ENCODE results near the gene GCN1.

DNA sequence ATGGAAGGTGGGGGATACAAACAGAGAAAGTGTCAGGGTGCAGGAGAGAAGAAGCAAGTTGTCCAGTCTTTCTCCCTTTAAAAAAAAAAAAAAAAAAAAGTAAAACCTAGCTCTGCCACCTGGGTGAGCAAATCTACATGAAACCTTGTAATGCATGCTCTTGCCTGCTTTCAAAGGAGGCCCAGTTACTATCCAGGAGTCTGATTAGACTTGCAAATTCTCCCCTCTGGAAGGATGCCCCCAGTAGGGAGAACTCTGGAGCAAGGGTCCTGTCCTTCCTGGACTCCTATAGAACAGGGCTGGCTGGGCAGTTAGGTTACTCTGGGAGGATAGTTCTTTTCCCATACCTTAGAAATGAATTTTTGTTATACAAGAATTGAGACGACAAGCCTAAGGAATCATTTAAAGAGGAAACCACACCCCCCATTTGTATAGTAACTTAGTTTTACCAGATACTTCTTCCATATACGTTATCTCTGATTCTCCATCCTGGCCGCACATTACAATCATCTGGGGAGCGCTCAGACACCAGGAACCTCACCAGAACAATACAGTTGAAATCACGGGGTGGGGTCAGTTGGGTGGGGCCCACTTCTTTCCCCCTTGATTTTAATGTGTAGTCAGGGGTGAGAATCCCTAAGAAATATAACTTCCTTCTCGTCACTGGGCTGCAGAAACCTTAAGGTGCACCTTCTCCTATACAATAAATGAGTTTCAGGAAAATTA is 108.4 kb downstream of the GCN1 start:
- TF ChIP-seq POLR2A (IDR thresholded peaks at IDR 0.05) (no peak), POLR2AphosphoS5 (IDR thresholded peaks at IDR 0.05; ENCODE audit: insufficient read depth in 1 of 2, low read depth in 1 of 2) (no peak)
- TF ChIP-seq, protein P1, sequence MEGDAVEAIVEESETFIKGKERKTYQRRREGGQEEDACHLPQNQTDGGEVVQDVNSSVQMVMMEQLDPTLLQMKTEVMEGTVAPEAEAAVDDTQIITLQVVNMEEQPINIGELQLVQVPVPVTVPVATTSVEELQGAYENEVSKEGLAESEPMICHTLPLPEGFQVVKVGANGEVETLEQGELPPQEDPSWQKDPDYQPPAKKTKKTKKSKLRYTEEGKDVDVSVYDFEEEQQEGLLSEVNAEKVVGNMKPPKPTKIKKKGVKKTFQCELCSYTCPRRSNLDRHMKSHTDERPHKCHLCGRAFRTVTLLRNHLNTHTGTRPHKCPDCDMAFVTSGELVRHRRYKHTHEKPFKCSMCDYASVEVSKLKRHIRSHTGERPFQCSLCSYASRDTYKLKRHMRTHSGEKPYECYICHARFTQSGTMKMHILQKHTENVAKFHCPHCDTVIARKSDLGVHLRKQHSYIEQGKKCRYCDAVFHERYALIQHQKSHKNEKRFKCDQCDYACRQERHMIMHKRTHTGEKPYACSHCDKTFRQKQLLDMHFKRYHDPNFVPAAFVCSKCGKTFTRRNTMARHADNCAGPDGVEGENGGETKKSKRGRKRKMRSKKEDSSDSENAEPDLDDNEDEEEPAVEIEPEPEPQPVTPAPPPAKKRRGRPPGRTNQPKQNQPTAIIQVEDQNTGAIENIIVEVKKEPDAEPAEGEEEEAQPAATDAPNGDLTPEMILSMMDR (IDR thresholded peaks at IDR 0.05) = no peak
